H1 (cell line): Measurements from ENCODE around the gene UGT2B7. TPM values are rescaled to one million over a fixed set of nuclear protein-coding genes. Genes with fewer than 3 reads are reported as not detected.

Experiments used
- CHD1 ChIP-seq: IDR thresholded peaks from 2 replicates; pipeline ENCODE4 v1.6.1; 2012; ENCODE audit warnings: low read depth, low read length, improper control_type of control experiment
- CHD2 ChIP-seq: IDR thresholded peaks from 2 replicates; pipeline ENCODE4 v1.6.1; 2012; ENCODE audit warnings: low read length, improper control_type of control experiment
- MAFK ChIP-seq: IDR thresholded peaks from 2 replicates; pipeline ENCODE4 v1.6.1; 2012; ENCODE audit warnings: low read depth, mild to moderate bottlenecking, improper control_type of control experiment, low read length
- RAD21 ChIP-seq, 2 experiments: IDR thresholded peaks in 1 of 2; conservative IDR thresholded peaks in 1 of 2; 2 replicates each; pipeline ENCODE4 v1.6.1; 2011; ENCODE audit warnings: low read depth in 2 of 2, low read length in 2 of 2, improper control_type of control experiment in 1 of 2, inconsistent platforms in 1 of 2, mild to moderate bottlenecking in 1 of 2, moderate library complexity in 1 of 2
- SP1 ChIP-seq: IDR thresholded peaks from 2 replicates; pipeline ENCODE4 v1.6.1; 2011; ENCODE audit warnings: low read depth, low read length
- SRF ChIP-seq: IDR thresholded peaks from 2 replicates; pipeline ENCODE4 v1.6.1; 2011; ENCODE audit warnings: mild to moderate bottlenecking, low read depth, low read length, moderate library complexity
- polyA plus RNA-seq, 7 experiments: library from polyadenylated mRNA; depleted of rRNA in 3 of 7; stranded (reverse) in 5 of 7; unstranded in 2 of 7; fragments of >200 nt in 5 of 7; fragments of 200-250 nt in 2 of 7; gene quantifications; 1 replicate in 5 of 7; 2 replicates in 1 of 7; 4 replicates in 1 of 7; pipeline versions ENCODE4 v1.2.1 to v1.2.3, GENCODE V29; 2011 to 2013; ENCODE audit warnings: missing spikeins in 2 of 7, mixed read lengths in 2 of 7
- total RNA-seq: library from RNA; stranded (reverse); fragmentation: NEBNext Ultra II Directional; extraction: Animal tissue kit (Norgen Biotek cat#: 25700); gene quantifications from 2 replicates; pipeline ENCODE4 v1.2.1, GENCODE V29; 2021
- TF ChIP-seq, protein P1 (sequence below): fragments of 300-600 bp; sonication (generic); IDR thresholded peaks from 2 replicates; pipeline ENCODE4 v1.7.1; 2012; ENCODE audit warnings: low read length, moderate library complexity, mild to moderate bottlenecking, inconsistent platforms; ENCODE audit not compliant: insufficient replicate concordance
- TF ChIP-seq, protein P2 (sequence below): IDR thresholded peaks from 2 replicates; pipeline ENCODE4 v1.6.1; 2012; ENCODE audit warnings: inconsistent platforms
- TF ChIP-seq, protein P3 (sequence below): IDR thresholded peaks from 2 replicates; pipeline ENCODE4 v1.6.1; 2011; ENCODE audit warnings: low read depth, mild to moderate bottlenecking, low read length; ENCODE audit not compliant: insufficient read depth

The UGT2B7 gene
- total and polyA plus RNA-seq, 2 of the 8 experiments (the other 6 are each of a cell fraction or from before 2014, with no cell fraction given) = not detected

DNA sequence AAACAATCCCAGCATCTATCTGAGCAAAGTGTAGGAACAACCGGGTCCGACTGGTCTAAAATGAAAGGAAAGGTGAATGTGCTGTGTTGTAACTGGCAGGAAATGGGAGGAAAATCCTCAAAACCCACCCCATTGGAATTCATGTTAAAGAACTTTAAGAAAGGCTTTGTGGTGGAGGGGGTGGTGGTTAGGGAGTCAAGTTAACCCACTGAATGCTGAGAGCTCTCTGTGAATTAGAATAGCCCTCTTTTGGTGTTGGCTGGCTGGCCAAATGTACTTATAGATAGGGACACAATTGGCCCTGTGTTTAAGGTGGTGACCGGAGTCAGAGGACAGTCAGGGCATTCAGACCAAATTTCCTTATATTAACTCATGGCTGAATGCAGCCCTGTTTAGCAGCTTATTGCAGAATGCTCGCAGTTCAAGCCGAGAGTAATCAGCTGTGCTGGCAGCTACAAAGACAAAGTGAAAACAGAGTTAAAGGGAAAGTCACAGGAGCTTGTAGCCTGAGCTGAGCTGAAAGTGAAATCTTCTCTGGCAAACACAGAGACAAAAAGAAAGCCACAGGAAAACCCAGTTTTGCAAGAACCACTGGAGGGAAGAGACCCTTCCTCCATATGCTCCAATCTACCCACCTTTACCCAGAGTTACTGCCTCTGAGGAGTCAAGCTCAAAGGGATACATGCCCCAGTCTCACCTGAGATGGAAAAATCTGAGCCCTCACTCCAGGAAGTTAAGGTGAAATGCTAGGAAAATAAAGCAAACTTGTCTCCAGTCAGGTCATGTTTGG lies 38.5 kb upstream of the UGT2B7 start (continued):
- TF ChIP-seq, protein P1, sequence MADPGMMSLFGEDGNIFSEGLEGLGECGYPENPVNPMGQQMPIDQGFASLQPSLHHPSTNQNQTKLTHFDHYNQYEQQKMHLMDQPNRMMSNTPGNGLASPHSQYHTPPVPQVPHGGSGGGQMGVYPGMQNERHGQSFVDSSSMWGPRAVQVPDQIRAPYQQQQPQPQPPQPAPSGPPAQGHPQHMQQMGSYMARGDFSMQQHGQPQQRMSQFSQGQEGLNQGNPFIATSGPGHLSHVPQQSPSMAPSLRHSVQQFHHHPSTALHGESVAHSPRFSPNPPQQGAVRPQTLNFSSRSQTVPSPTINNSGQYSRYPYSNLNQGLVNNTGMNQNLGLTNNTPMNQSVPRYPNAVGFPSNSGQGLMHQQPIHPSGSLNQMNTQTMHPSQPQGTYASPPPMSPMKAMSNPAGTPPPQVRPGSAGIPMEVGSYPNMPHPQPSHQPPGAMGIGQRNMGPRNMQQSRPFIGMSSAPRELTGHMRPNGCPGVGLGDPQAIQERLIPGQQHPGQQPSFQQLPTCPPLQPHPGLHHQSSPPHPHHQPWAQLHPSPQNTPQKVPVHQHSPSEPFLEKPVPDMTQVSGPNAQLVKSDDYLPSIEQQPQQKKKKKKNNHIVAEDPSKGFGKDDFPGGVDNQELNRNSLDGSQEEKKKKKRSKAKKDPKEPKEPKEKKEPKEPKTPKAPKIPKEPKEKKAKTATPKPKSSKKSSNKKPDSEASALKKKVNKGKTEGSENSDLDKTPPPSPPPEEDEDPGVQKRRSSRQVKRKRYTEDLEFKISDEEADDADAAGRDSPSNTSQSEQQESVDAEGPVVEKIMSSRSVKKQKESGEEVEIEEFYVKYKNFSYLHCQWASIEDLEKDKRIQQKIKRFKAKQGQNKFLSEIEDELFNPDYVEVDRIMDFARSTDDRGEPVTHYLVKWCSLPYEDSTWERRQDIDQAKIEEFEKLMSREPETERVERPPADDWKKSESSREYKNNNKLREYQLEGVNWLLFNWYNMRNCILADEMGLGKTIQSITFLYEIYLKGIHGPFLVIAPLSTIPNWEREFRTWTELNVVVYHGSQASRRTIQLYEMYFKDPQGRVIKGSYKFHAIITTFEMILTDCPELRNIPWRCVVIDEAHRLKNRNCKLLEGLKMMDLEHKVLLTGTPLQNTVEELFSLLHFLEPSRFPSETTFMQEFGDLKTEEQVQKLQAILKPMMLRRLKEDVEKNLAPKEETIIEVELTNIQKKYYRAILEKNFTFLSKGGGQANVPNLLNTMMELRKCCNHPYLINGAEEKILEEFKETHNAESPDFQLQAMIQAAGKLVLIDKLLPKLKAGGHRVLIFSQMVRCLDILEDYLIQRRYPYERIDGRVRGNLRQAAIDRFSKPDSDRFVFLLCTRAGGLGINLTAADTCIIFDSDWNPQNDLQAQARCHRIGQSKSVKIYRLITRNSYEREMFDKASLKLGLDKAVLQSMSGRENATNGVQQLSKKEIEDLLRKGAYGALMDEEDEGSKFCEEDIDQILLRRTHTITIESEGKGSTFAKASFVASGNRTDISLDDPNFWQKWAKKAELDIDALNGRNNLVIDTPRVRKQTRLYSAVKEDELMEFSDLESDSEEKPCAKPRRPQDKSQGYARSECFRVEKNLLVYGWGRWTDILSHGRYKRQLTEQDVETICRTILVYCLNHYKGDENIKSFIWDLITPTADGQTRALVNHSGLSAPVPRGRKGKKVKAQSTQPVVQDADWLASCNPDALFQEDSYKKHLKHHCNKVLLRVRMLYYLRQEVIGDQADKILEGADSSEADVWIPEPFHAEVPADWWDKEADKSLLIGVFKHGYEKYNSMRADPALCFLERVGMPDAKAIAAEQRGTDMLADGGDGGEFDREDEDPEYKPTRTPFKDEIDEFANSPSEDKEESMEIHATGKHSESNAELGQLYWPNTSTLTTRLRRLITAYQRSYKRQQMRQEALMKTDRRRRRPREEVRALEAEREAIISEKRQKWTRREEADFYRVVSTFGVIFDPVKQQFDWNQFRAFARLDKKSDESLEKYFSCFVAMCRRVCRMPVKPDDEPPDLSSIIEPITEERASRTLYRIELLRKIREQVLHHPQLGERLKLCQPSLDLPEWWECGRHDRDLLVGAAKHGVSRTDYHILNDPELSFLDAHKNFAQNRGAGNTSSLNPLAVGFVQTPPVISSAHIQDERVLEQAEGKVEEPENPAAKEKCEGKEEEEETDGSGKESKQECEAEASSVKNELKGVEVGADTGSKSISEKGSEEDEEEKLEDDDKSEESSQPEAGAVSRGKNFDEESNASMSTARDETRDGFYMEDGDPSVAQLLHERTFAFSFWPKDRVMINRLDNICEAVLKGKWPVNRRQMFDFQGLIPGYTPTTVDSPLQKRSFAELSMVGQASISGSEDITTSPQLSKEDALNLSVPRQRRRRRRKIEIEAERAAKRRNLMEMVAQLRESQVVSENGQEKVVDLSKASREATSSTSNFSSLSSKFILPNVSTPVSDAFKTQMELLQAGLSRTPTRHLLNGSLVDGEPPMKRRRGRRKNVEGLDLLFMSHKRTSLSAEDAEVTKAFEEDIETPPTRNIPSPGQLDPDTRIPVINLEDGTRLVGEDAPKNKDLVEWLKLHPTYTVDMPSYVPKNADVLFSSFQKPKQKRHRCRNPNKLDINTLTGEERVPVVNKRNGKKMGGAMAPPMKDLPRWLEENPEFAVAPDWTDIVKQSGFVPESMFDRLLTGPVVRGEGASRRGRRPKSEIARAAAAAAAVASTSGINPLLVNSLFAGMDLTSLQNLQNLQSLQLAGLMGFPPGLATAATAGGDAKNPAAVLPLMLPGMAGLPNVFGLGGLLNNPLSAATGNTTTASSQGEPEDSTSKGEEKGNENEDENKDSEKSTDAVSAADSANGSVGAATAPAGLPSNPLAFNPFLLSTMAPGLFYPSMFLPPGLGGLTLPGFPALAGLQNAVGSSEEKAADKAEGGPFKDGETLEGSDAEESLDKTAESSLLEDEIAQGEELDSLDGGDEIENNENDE = peak; percentile 22
- TF ChIP-seq SRF (no peak), MAFK (no peak), CHD1 (no peak), CHD2 (no peak), SP1 (peak; percentile 67; the same call in 1 of the 2 replicates), RAD21 (IDR thresholded peaks at IDR 0.05 in 1 of 2, conservative IDR thresholded peaks at IDR 0.05 in 1 of 2; ENCODE audit: low read depth in 2 of 2, low read length in 2 of 2) (0 out of 4 replicates have a peak, but pooled peaks of 1 of the 2 experiments have one; percentile 8)
- TF ChIP-seq, protein P2, sequence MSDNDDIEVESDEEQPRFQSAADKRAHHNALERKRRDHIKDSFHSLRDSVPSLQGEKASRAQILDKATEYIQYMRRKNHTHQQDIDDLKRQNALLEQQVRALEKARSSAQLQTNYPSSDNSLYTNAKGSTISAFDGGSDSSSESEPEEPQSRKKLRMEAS = no peak
- TF ChIP-seq, protein P3, sequence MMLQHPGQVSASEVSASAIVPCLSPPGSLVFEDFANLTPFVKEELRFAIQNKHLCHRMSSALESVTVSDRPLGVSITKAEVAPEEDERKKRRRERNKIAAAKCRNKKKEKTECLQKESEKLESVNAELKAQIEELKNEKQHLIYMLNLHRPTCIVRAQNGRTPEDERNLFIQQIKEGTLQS = no peak
